HG02588 (cell line): ENCODE results near the gene FOXO6.
"Not testable (repeated sequence)": the region's sequence is repeated elsewhere in the genome, so short reads cannot be mapped to it uniquely, and the experiment has no call there.

Experiments used
- ATAC-seq: cut with Tn5 transposase; IDR thresholded peaks from one replicate; pipeline ENCODE4 v1.9.1; 2021; ENCODE audit warnings: mild to moderate bottlenecking, moderate library complexity; ENCODE audit not compliant: unreplicated experiment

FOXO6 gene

DNA sequence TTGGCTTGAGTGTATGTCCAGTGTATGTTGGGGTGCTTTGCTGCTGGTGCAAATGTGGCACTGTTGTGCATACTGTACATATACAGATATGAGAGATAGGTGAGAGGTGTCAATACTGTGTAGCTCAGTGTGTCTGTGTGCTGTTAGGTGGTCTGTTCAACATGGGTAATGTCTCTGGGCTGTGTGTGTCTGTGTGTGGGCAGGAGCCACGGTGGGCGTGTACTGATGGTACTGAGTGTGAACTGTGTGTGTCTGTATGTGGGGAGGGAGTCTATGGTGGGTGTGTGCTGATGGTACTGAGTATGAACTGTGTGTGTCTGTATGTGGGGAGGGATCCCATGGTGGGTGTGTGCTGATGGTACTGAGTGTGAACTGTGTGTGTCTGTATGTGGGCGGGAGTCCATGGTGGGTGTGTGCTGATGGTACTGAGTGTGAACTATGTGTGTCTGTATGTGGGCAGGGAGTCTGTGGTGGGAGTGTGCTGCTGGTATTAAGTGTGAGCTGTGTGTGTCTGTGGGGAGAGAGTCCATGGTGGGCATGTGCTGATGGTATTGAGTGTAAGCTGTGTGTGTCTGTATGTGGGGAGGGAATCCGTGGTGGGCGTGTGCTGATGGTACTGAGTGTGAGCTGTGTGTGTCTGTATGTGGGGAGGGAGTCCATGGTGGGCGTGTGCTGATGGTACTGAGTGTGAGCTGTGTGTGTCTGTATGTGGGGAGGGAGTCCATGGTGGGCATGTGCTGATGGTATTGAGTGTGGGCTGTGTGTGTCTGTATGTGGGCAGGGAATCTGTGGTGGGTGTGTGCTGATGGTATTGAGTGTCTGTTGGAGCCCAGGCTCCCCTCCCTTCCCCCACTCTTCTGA is 32.2 kb upstream of the FOXO6 start:
- no peak for ATAC-seq

GRCh38 chr1:41329662-41330587 is 31.3 kb upstream of the FOXO6 start:
- no peak for ATAC-seq

DNA sequence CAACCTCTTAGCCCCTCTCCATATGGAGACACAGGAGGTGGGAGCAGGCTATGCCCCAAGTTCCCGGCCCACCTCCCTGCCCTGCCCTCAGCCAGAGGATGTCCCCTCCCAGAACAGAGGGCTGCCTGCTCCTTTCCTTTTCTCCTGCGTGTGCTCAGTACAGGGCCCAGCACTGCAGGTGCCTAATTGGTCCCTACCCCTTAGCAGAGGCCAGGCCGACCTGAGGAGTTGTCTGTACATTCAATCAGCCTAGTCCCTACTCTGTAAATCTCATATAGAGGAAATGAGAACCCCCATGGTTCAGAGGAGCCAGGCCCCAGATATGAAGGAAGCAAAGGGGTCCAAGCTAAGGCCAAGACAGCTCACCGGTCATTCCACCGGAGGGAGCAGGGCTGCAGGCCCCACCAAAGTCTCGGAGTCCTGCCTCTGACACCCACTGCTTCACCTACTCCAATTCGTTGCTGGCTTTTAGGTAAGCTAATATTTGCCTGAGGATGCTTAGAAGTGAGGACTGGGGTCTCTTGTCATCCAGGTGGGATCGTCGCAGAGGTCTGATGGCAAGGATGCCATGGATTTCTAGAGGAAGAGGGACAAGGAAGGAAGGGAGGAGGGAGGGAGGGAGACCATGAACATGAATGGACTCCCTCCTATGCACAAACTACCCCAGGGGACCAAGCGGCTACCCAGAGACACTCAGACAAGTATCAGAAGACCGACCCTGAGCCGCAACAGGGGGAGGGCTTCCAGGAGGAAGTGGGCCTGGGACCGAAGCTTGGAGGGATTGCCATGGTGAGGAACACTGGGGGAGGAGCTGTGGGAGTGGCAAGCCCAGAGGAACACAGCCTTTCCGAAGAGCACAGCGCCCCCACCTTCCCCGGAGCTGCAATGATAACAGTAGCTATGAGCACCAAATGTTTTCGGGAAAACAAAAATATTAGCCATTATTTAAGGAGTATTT is 30.4 kb upstream of the FOXO6 start:
- ATAC-seq, result no peak

DNA sequence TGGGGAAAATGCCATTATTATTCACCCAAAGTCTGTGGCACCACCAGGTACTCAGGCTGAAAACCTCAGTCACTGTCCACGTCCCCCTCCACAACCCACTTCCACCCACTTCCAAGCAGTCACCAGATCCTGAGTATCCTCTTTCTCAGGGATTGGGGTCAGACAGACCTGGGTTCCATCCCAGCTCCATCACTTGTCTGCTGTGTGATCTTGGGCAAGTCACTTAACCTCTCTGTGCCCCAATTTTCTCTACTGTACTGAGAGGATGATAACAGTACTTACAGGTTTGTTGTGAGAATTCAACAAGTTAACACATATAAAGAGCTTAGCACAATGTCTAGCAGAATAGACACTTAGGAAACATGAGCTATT is 29.7 kb upstream of the FOXO6 start:
- no peak for ATAC-seq

GRCh38 chr1:41332161-41332560 is 29.1 kb upstream of the FOXO6 start:
- ATAC-seq, result not testable (repeated sequence)

DNA sequence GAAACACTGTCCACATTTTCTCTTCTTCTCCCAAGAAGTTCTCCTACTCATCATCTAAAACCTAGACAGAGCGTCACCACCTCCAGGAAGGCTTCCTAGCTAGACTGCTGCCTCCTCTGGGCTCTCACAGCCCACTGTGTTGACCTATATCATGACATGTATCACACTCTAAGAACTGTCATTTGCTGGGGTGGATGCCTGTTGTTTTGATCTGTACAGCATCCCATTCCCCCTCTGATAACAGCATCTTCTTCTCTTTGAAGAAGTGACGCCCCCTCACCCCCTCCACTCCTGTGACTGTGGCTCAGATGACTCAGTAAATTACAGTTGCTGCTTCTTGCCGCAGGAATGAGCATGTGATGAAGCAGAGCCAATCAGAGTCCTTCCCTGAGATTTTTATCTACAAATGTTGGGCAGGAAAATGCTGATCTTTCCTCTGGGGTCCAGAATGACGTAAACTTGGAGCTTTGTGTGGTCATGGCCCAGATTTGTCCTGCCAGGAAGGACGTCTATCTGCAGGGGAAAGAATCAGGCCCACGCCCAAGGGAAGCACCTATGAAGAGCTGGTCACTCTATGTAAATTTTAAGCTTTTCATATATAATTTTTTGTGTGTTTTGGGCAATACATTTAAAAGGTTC is 28.0 kb upstream of the FOXO6 start:
- ATAC-seq, result no peak

GRCh38 chr1:41338820-41339219 is 22.4 kb upstream of the FOXO6 start:
- ATAC-seq, result no peak

- no peak for ATAC-seq
Measured at GRCh38 chr1:41340655-41341364, 20.4 kb upstream of the FOXO6 start.

GRCh38 chr1:41341365-41341683 is 19.9 kb upstream of the FOXO6 start:
- no peak for ATAC-seq

DNA sequence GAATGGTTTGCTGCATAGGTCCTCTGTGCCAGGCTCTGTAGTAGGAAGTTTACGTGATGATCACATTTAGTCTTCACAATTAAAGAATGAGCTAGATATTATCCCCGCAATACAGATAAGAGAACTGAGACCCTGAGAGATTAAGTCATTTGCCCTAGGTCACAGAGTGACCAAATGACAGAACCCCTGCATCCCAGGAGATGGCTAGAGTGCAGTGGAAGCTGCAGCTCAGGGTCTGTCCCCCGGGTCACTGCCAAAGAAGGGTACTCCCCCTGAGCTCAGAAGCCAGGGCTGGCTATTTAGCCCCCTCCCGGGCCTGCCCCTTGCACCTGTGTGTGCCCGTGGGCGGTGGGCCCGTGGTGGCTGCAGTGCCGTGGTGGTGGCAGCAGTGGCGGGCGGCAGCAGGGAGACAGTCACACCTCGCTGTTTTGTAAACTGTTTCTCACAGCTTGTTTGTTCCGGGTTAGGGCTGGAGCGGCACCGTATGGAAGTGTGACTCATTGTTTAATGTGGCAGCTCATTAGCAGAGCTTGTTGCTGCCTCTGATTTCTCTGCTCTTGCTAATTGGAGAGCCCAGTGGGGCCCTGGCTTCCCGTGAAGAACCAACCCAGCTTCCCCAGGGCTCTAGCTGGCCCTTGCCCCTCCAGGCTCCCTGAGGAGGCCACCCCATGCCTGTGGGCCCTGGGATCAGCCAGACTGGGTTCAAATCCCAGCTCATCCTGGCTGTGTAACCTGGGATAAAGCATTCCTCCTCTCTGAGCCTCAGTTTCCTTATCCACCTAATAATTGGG is 19.3 kb upstream of the FOXO6 start:
- ATAC-seq, result no peak

DNA sequence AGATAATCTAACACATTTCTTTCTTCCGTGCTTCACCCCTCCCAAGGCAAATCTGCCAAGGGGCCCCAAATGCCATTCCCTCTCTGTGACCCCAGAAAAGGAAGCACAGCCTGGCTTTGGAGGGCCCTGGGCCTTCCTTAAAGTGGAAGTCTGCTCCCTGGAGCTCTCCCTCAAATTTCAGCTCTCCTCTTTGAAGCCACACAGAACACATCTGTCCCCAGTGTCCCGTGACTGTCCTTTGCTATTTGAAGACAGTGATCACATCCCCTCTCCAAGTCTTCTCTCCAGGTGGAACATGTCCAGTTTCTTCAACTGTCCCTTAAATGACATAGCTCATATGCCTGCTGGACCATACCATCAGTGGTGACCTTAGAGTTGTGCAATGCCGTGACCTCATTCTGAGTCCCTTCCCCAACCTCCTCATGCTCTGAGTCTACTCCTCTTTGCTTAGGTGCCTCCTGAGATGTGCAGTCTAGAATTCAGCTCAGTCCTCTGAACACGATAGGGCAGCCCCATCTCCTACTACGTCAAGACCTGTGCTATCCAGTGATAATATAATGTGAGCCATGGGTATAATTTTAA is 18.4 kb upstream of the FOXO6 start:
- ATAC-seq, result no peak

- no peak for ATAC-seq
Measured at GRCh38 chr1:41343790-41344699, 17.2 kb upstream of the FOXO6 start.

DNA sequence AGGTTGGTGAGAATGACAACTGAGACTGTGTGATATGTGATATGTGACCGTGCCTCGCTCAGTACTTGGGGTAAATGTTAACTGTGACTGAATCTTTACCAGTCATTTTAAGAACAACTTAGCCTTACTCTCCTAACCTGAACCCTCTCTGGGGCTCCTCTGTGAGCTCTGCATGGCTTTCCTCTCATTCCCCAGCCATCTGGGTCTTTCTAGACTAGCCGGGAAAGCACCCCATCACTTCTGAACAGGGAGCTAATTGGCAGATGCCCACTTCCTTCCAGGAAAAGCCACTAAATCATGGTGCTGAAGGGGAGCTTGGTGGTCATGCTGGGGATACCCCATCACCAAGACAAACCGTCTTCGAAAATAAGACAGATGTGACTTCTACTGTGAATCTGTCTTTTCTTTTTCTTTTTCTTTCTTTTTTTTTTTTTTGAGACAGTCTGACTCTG is 16.5 kb upstream of the FOXO6 start:
- ATAC-seq, result no peak

GRCh38 chr1:41345434-41346075 is 15.7 kb upstream of the FOXO6 start:
- ATAC-seq, result no peak

DNA sequence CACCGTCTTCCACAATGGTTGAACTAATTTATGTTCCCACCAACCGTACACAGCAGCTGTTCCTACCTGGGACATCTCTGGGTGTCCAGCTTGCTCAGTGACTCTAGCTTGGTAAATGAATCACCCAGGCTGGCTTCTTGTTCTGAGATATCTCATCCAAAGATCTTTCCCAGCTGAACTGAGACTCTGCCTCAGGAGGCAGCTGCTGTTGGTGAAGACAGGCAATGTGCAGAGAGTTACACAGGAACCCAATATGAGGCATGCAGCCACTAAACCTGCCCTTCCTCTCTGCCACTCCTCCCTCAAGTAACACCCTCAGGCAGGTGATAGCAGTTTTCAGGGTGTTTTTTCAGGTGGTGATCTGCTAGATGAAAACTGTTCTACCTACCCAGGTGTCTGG is 14.0 kb upstream of the FOXO6 start:
- ATAC-seq, result no peak

- ATAC-seq, result no peak
Measured at GRCh38 chr1:41348394-41348793, 12.8 kb upstream of the FOXO6 start.
